Measurements from ENCODE around the gene RNFT1.
"Not testable (repeated sequence)": the region's sequence is repeated elsewhere in the genome, so short reads cannot be mapped to it uniquely, and the experiment has no call there.

GRCh38 chr17:59933317-59933716, 31.2 kb downstream of the RNFT1 start:
- not testable (repeated sequence) for TF ChIP-seq CTCF, POLR2A, POLR2AphosphoS5 (IDR thresholded peaks at IDR 0.05)

All from prostate gland (tissue), 2 donors.